ENCODE results near the gene HSPA12B.

HSPA12B gene

DNA sequence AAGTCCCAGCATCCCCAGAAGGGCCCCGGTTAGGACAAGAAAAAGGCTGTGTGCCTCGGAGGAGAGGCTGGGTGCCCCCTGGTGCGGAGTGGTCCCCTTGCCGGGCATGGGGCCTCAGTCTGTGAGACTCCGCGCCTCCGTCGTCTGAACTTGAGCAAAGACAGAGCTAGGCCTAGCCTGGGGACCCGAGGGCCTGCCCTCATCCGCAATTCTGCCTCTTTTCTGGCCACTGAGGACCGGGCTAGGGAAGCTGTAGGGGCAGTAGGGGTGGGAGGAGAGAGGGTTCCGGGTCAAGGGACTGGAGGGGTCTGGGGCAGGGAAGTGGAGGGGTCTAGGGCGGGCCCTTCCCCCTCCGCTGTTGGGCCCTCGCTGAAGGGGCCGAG is 550 bp upstream of the HSPA12B start:
- Histone ChIP-seq H3K27ac (ENCODE audit: low read depth, low read length) (no peak overlapping the region), H3K9me3 (ENCODE audit: control insufficient read depth, insufficient read depth, low read length) (no peaks in the 10 kb centered on the region), H3K27me3 (ENCODE audit: control insufficient read depth, insufficient read depth, low read length) (peaks cover 42% of the 10 kb centered on the region), H3K4me1 (ENCODE audit: control insufficient read depth, insufficient read depth, low read length) (no peaks in the 10 kb centered on the region; the same call in 1 of the 2 replicates), H3K36me3 (ENCODE audit: control insufficient read depth, insufficient read depth, low read length) (no peaks in the 10 kb centered on the region), H3K4me3 (ENCODE audit: low read depth, low read length) (no peak overlapping the region; the same call in 1 of the 2 replicates), H3K9ac (ENCODE audit: low read depth, low read length) (no peak overlapping the region)

DNA sequence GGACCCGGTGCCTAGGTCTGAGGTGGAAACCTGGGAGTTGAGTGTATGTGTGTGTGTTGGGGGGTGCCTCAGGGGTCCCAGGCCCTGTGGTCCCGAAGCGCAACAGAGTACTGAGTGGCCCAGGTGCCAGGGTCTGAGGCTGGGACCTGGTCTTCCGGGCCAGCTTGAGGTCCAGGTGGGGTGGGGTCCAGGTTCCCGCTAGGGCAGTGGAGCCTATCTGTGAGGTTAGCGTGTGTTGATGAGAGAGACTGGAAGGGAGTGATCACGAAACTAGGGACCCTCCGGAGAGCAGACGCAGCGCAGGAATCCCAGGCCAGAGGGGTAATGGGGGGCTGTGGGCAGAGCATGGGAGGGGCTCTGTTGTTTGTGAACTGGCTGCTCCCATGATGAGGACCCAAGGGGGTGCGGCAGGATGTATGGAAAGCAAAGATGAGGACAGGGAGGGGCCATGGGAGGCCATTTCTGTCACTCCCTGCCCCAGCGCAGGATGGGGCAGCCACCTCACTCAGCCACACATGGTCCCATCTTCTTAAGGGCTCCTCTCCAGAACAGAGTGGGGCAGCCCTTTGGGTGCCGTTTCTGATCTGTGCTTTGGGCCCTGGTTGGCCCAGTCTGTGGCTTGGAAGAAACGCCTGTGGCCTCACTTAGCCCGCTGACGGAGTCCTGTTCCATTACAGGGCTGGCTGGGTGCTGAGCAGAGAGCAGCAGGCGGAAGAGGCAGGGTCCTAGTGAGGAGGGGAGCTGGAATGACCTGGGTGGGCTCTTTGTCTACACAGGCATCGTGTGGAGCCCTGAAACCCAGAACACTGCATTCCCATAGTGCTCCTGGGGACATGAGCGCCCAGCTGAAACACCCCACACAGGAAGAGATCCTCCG is 872 bp downstream of the HSPA12B start:
- Histone ChIP-seq H3K9ac (ENCODE audit: low read depth, low read length) (no peak overlapping the region), H3K36me3 (ENCODE audit: control insufficient read depth, insufficient read depth, low read length) (no peaks in the 10 kb centered on the region), H3K4me1 (ENCODE audit: control insufficient read depth, insufficient read depth, low read length) (no peaks in the 10 kb centered on the region; the same call in 1 of the 2 replicates), H3K4me3 (ENCODE audit: low read depth, low read length) (peak overlapping the region; percentile 48; the same call in 1 of the 2 replicates), H3K27me3 (ENCODE audit: control insufficient read depth, insufficient read depth, low read length) (peaks cover 28% of the 10 kb centered on the region), H3K9me3 (ENCODE audit: control insufficient read depth, insufficient read depth, low read length) (no peaks in the 10 kb centered on the region), H3K27ac (ENCODE audit: low read depth, low read length) (no peak overlapping the region)

DNA sequence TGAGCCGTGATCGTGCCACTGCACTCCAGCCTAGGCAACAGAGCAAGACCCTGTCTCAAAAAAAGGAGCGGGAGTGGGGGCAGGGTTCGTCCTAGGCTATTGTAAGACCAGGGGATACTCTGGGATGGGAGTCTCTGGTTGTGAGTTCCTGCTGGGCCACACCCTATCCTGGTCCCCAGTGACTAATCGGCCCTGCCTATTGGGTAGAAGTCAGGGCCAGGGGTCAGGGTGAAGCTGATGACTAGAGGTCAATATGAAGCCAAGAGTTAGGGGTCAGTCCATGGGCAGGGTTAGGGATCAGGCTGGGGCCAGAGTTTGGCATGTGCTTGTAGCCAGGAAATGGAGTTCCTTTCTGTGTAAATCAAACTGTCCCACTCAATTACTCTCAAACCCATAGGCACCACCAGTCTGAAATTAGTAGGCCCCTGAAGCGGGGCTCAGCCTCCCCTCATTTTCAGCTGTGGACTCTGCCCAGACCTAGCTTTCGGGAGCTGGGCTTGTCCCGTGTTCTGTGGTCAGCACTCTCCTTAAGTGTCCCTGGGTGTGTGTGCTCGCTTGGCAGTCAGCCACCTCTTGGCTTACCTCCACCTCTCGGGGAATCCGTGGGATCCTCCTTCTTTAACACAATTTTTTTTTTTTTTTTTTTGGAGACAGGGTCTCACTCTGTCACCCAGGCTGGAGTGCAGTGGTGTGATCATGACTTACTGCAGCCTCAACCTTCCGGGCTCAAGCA is 1.8 kb downstream of the HSPA12B start:
- no peak overlapping the region for H3K4me3 ChIP-seq (ENCODE audit: low read depth, low read length)
- no peaks in the 10 kb centered on the region for H3K9me3 ChIP-seq (ENCODE audit: control insufficient read depth, insufficient read depth, low read length)
- H3K27me3 ChIP-seq (ENCODE audit: control insufficient read depth, insufficient read depth, low read length), result peaks cover 27% of the 10 kb centered on the region
- no peak overlapping the region for H3K27ac ChIP-seq (ENCODE audit: low read depth, low read length)
- H3K4me1 ChIP-seq (ENCODE audit: control insufficient read depth, insufficient read depth, low read length), result no peaks in the 10 kb centered on the region; the same call in 1 of the 2 replicates
- H3K36me3 ChIP-seq (ENCODE audit: control insufficient read depth, insufficient read depth, low read length), result no peaks in the 10 kb centered on the region
- no peak overlapping the region for H3K9ac ChIP-seq (ENCODE audit: low read depth, low read length)

DNA sequence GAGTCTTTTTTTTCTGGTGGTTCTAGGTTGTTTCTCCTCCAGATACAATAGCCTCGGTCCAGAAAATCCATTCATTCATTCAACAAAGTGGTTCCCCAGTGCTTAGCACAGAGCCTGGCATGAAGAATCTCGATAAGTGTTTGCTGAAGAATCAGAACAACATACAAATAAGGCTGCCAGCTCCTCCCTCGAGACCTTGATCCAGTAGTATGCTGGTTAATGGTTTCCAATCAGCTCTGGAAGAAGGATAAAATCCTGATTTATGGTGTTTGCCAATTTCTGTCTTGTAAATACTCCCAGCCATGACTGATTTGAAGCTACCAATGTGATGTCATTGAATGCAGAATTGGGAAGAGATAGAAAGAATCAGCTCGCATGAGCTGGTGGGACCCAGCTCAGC is 3.3 kb downstream of the HSPA12B start:
- H3K36me3 ChIP-seq (ENCODE audit: control insufficient read depth, insufficient read depth, low read length), result no peaks in the 10 kb centered on the region
- H3K4me3 ChIP-seq (ENCODE audit: low read depth, low read length), result no peak overlapping the region
- H3K27ac ChIP-seq (ENCODE audit: low read depth, low read length), result no peak overlapping the region
- peaks cover 26% of the 10 kb centered on the region for H3K27me3 ChIP-seq (ENCODE audit: control insufficient read depth, insufficient read depth, low read length)
- no peaks in the 10 kb centered on the region; the same call in 1 of the 2 replicates for H3K4me1 ChIP-seq (ENCODE audit: control insufficient read depth, insufficient read depth, low read length)
- no peaks in the 10 kb centered on the region for H3K9me3 ChIP-seq (ENCODE audit: control insufficient read depth, insufficient read depth, low read length)
- no peak overlapping the region for H3K9ac ChIP-seq (ENCODE audit: low read depth, low read length)

DNA sequence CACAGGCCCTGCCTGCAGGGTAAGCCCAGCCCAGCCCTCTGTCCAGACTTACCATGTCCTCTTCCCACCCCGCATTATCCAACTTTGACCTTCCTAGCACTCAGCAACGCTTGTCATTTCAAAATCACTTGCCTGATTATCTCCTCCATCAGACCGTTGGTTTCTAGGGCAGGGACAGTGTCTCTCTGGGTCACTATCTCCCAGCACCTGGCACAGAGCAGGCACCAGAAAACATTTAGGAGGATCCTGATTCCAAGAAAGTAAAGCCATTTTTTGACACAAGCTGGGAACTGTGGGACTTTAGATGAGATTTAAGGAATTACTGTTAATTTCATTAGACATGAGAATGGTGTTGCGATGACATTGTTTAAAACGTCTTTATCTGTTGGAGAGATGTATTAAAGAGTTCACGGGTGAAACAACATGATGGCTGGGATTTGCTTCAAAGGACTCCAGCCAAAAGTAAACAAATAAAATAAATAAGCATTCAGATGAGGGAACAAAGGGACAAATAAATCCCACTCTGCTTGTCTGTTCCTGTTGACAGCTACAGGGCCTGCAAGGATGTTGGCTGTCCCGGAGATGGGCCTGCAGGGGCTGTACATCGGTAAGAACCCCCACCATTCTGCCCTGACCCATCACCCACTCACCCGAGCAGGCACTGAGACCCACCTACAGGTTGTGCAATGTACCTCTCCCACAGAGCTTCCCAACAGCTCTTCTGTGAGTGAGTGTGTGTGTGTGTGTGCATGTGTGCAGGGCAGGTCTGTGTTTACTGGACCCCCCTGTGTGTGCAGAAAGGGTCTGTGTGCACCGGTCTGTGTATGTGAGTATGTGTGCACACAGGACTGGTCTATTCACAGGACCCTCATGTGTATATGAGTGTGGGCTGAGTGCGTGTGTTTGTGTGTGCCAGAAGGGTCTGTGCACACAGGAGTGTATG is 5.9 kb downstream of the HSPA12B start:
- Histone ChIP-seq H3K27ac (ENCODE audit: low read depth, low read length) (no peak overlapping the region), H3K4me1 (ENCODE audit: control insufficient read depth, insufficient read depth, low read length) (0 out of 2 replicates have a peak, but pooled peaks cover 4% of the 10 kb centered on the region), H3K36me3 (ENCODE audit: control insufficient read depth, insufficient read depth, low read length) (no peaks in the 10 kb centered on the region), H3K9me3 (ENCODE audit: control insufficient read depth, insufficient read depth, low read length) (no peaks in the 10 kb centered on the region), H3K27me3 (ENCODE audit: control insufficient read depth, insufficient read depth, low read length) (peaks cover 4% of the 10 kb centered on the region), H3K4me3 (ENCODE audit: low read depth, low read length) (no peak overlapping the region), H3K9ac (ENCODE audit: low read depth, low read length) (no peak overlapping the region)

DNA sequence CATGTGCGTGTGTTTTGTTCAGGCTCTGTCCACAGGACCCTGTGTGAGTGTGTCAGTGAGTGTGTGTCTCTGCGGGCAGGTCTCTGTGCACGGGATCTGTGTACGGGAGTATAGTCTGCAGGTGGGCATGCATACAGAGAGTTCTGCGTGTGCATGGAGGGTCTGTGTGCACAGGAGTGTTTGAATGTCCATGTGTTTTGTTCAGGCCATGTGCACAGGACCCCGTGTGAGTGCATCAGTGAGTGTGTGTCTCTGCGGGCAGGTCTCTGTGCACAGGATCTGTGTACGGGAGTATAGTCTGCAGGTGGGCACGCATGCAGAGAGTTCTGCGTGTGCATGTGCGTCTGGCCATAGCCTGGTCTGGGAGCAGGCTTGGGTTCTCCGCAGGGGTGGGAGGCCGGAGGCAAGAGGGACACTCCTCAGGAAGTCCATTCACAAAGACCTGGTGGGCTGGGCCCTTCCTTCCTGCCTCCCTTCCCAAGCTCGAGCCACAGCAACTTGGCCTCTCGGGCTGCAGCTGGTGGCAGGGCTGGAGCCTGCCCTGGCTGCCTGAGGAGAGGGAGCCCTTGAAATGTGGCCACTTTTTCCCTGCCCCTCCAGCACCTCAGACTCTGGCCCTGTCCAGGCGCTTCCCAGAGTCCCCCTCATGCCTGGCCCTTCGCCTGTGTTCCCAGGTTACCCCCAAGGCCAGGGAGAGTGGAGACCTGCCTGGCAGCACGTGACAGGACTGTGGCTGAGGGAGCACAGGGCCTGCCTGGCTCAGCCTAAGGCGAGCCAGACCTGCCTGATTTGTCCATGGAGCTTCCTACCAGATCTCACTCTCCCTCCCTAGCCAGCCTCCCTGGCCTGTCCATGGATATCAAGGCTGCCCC is 6.8 kb downstream of the HSPA12B start:
- Histone ChIP-seq H3K9ac (ENCODE audit: low read depth, low read length) (no peak overlapping the region), H3K27ac (ENCODE audit: low read depth, low read length) (no peak overlapping the region)

DNA sequence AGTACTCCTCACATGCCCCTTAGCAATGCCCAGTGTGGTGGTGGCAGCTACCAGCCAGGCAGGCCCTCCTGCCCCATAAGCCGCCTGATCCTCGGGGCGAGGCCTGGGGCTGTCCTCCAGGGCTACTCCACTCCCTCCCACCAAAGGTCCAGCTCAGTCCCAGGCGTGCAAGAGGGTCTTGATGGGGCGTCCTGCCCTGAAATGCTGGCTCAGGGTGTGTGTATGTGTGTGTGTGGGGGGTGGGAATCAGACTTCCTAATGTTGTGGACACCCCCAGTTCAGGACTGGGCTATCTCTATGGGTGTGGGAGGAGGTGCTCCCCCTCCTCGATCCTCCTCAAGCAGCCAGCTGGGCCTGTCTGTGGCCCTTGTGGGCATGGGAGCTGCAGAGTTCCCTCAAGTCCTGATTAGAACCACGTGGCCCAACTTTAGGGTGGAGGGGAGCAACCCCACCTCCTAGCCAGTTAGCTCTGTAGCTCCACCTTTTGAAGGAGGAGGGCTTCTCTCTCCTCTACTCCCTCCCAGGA is 7.5 kb downstream of the HSPA12B start:
- Histone ChIP-seq H3K9me3 (ENCODE audit: control insufficient read depth, insufficient read depth, low read length) (no peaks in the 10 kb centered on the region), H3K9ac (ENCODE audit: low read depth, low read length) (no peak overlapping the region), H3K4me3 (ENCODE audit: low read depth, low read length) (no peak overlapping the region), H3K27ac (ENCODE audit: low read depth, low read length) (no peak overlapping the region), H3K27me3 (ENCODE audit: control insufficient read depth, insufficient read depth, low read length) (peaks cover 6% of the 10 kb centered on the region; the same call in 1 of the 2 replicates), H3K4me1 (ENCODE audit: control insufficient read depth, insufficient read depth, low read length) (0 out of 2 replicates have a peak, but pooled peaks cover 4% of the 10 kb centered on the region), H3K36me3 (ENCODE audit: control insufficient read depth, insufficient read depth, low read length) (no peaks in the 10 kb centered on the region)

More for the DNA sequence above, 6.8 kb downstream of the HSPA12B start:
- Histone ChIP-seq H3K27me3 (ENCODE audit: control insufficient read depth, insufficient read depth, low read length) (peaks cover 2% of the 10 kb centered on the region; the same call in 1 of the 2 replicates), H3K36me3 (ENCODE audit: control insufficient read depth, insufficient read depth, low read length) (no peaks in the 10 kb centered on the region), H3K4me3 (ENCODE audit: low read depth, low read length) (no peak overlapping the region), H3K4me1 (ENCODE audit: control insufficient read depth, insufficient read depth, low read length) (0 out of 2 replicates have a peak, but pooled peaks cover 4% of the 10 kb centered on the region), H3K9me3 (ENCODE audit: control insufficient read depth, insufficient read depth, low read length) (no peaks in the 10 kb centered on the region)

DNA sequence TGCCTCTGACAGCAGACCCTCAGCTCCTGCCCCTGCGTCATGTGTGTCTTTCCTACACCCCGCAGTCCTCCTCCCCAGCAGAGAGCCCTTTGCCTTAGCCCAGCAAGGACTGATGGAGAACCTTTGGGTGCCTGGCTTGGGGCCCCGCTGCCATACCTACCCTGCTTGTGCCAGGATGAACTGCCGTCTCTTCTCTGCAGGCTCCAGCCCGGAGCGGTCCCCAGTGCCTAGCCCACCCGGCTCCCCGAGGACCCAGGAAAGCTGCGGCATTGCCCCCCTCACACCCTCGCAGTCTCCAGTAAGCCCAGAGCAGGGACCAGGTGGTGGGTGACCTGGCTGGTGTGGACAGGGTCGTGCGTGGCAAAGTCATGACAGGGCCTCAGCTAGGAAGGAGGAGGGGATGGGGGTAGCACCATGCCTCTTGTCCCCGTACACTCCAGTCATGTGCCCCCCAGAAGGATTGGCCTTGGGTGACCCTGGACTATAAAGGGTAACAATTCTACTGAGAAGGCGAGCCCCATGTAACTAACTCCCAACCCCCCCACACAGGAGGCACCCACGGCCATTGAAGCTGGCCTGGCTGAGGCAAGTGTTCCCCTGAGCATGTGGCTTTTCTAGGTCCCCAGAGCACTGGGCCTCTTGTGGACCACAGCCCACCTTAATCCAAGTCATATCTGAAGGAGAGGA is 8.3 kb downstream of the HSPA12B start:
- no peak overlapping the region for H3K27ac ChIP-seq (ENCODE audit: low read depth, low read length)
- no peaks in the 10 kb centered on the region for H3K9me3 ChIP-seq (ENCODE audit: control insufficient read depth, insufficient read depth, low read length)
- H3K36me3 ChIP-seq (ENCODE audit: control insufficient read depth, insufficient read depth, low read length), result no peaks in the 10 kb centered on the region
- H3K9ac ChIP-seq (ENCODE audit: low read depth, low read length), result no peak overlapping the region
- no peak overlapping the region for H3K4me3 ChIP-seq (ENCODE audit: low read depth, low read length)
- H3K27me3 ChIP-seq (ENCODE audit: control insufficient read depth, insufficient read depth, low read length), result peaks cover 12% of the 10 kb centered on the region
- H3K4me1 ChIP-seq (ENCODE audit: control insufficient read depth, insufficient read depth, low read length), result peaks cover 9% of the 10 kb centered on the region; the same call in 1 of the 2 replicates

DNA sequence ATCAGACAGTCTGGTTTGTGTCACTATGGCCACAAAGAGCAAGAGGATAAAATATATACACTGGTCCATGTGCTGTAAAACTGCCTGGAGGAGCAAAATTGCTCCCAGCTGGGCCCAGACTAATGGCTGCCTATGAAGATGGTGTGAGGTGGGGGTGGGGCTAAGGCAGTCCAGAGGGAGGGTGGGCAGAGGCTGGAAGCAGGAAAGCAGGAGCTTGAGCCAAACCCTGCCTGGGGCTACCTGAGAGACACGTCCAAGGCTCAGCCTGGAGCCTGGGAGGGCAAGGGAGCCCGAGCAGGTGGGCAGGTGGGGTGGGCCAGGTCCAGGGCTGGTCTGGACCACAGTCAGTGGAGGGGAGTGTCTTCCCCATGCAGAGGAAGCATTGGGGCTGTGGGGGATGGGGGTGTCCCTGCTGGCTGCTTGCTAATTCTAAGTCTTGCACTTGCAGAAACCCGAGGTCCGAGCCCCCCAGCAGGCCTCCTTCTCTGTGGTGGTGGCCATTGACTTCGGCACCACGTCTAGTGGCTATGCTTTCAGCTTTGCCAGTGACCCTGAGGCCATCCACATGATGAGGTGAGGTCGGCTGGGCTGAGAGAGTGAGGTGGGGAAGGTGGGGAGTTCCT is 9.5 kb downstream of the HSPA12B start:
- H3K4me3 ChIP-seq (ENCODE audit: low read depth, low read length), result no peak overlapping the region
- H3K27me3 ChIP-seq (ENCODE audit: control insufficient read depth, insufficient read depth, low read length), result peaks cover 17% of the 10 kb centered on the region
- H3K9me3 ChIP-seq (ENCODE audit: control insufficient read depth, insufficient read depth, low read length), result no peaks in the 10 kb centered on the region
- H3K27ac ChIP-seq (ENCODE audit: low read depth, low read length), result no peak overlapping the region
- peaks cover 9% of the 10 kb centered on the region; the same call in 1 of the 2 replicates for H3K4me1 ChIP-seq (ENCODE audit: control insufficient read depth, insufficient read depth, low read length)
- no peaks in the 10 kb centered on the region for H3K36me3 ChIP-seq (ENCODE audit: control insufficient read depth, insufficient read depth, low read length)
- H3K9ac ChIP-seq (ENCODE audit: low read depth, low read length), result no peak overlapping the region

Data from HUES48 (cell line).